H1 (cell line): ENCODE measurements around the gene MFAP5. TPM values are rescaled to one million over a fixed set of nuclear protein-coding genes. Genes with fewer than 3 reads are reported as not detected.

Experiments
- CTCF ChIA-PET: fragments of 300-600 bp; sonication (Branson Sonifier 250); formaldehyde crosslinking; loops from one replicate; lab custom pipeline; 2021; ENCODE audit not compliant: partially characterized antibody; lab: Charles Lee
- POLR2A ChIA-PET: fragments of 300-600 bp; sonication (Branson Sonifier 250); formaldehyde crosslinking; loops from one replicate; lab custom pipeline; 2021; ENCODE audit warnings: inconsistent platforms; ENCODE audit not compliant: partially characterized antibody; lab: Charles Lee
- DNase-seq, 2 experiments: peaks; one replicate each; pipeline versions ENCODE4 v3.0.0 to v3.0.0-alpha.2; 2010 to 2022; ENCODE audit warnings: low spot score in 2 of 2, low read depth in 1 of 2, mixed read lengths in 1 of 2
- FAIRE-seq: peaks from 2 replicates; lab custom pipeline; 2011; peaks lifted over from hg19 to GRCh38; lab: Jason Lieb, UNC
- H2AFZ ChIP-seq: 2 replicates; pipeline ENCODE4 v1.8.1; 2012; ENCODE audit warnings: low read length, inconsistent platforms
- H2AK5ac ChIP-seq: 2 replicates; pipeline ENCODE4 v1.6.1; 2013; ENCODE audit warnings: low read depth, low read length
- H2BK120ac ChIP-seq: replicated peaks from 2 replicates; pipeline ENCODE3; 2013; ENCODE audit warnings: low read depth, low read length, inconsistent platforms
- H2BK12ac ChIP-seq: 2 replicates; pipeline ENCODE4 v1.6.1; 2013; ENCODE audit warnings: low read depth, low read length
- H2BK15ac ChIP-seq: 2 replicates; pipeline ENCODE4 v1.6.1; 2013; ENCODE audit warnings: low read length
- H2BK20ac ChIP-seq: 2 replicates; pipeline ENCODE4 v1.6.1; 2013; ENCODE audit warnings: low read length
- H2BK5ac ChIP-seq: 2 replicates; pipeline ENCODE4 v1.6.1; 2013; ENCODE audit warnings: low read depth, low read length
- H3K14ac ChIP-seq: 2 replicates; pipeline ENCODE4 v1.6.1; 2013; ENCODE audit warnings: inconsistent platforms; ENCODE audit not compliant: insufficient read length
- H3K18ac ChIP-seq: 2 replicates; pipeline ENCODE4 v1.6.1; 2013; ENCODE audit warnings: low read length; ENCODE audit errors: extremely low read depth
- H3K23ac ChIP-seq: 2 replicates; pipeline ENCODE4 v1.6.1; 2013; ENCODE audit warnings: inconsistent platforms; ENCODE audit not compliant: insufficient read length
- H3K23me2 ChIP-seq: 2 replicates; pipeline ENCODE4 v1.6.1; 2013; ENCODE audit warnings: low read depth, low read length
- H3K27ac ChIP-seq: 2 replicates; pipeline ENCODE4 v1.6.1; 2011; ENCODE audit warnings: low read depth, low read length, inconsistent platforms
- H3K27me3 ChIP-seq, 4 experiments: replicated peaks in 1 of 4; 1 replicate in 1 of 4; 2 replicates in 3 of 4; pipeline versions ENCODE4 v1.6.1 to v1.8.1; 2011 to 2013; ENCODE audit warnings: low read length in 3 of 4, mild to moderate bottlenecking in 3 of 4, inconsistent platforms in 2 of 4, mixed read lengths in 2 of 4, moderate library complexity in 1 of 4; ENCODE audit not compliant: control insufficient read depth in 3 of 4, insufficient read depth in 3 of 4; ENCODE audit errors: extremely low read depth in 1 of 4
- H3K36me3 ChIP-seq, 4 experiments: 2 replicates each; pipeline versions ENCODE4 v1.6.1 to v1.8.1; 2011 to 2013; ENCODE audit warnings: mild to moderate bottlenecking in 4 of 4, low read length in 3 of 4, moderate library complexity in 2 of 4, control low read depth in 1 of 4, inconsistent platforms in 1 of 4; ENCODE audit not compliant: insufficient read depth in 4 of 4, control insufficient read depth in 2 of 4
- H3K4ac ChIP-seq: replicated peaks from 2 replicates; pipeline ENCODE3; 2013; ENCODE audit warnings: low read length, low read depth, mixed read lengths, inconsistent platforms; ENCODE audit not compliant: insufficient read length
- H3K4me1 ChIP-seq, 4 experiments: replicated peaks in 1 of 4; 1 replicate in 1 of 4; 2 replicates in 3 of 4; pipeline versions ENCODE4 v1.6.1 to v1.8.1; 2011 to 2013; ENCODE audit warnings: low read length in 3 of 4, inconsistent platforms in 2 of 4, mixed read lengths in 1 of 4; ENCODE audit not compliant: insufficient read depth in 4 of 4, control insufficient read depth in 3 of 4
- H3K4me2 ChIP-seq, 2 experiments: 2 replicates each; pipeline versions ENCODE4 v1.6.1 to v1.8.1; 2011 to 2013; ENCODE audit warnings: low read depth in 2 of 2, low read length in 2 of 2, control low read depth in 1 of 2, inconsistent platforms in 1 of 2, mild to moderate bottlenecking in 1 of 2; ENCODE audit not compliant: insufficient read depth in 1 of 2
- H3K4me3 ChIP-seq, 4 experiments: fragments of 200-600, 300-600 bp in 1 of 4; sonication (generic), shearing (Covaris generic), sonication (Bioruptor Twin) in 1 of 4; 2 replicates each; pipeline versions ENCODE4 v1.5.1 to v1.8.1; 2011 to 2016; ENCODE audit warnings: low read length in 4 of 4, low read depth in 3 of 4, control low read depth in 2 of 4, inconsistent platforms in 2 of 4, mild to moderate bottlenecking in 2 of 4, mixed read lengths in 1 of 4, moderate library complexity in 1 of 4; ENCODE audit not compliant: insufficient read depth in 2 of 4; ENCODE audit errors: extremely low read depth in 1 of 4
- H3K56ac ChIP-seq: replicated peaks from 2 replicates; pipeline ENCODE3; 2013; ENCODE audit warnings: low read depth, mild to moderate bottlenecking, mixed read lengths, low read length, inconsistent platforms; ENCODE audit not compliant: insufficient read length
- H3K79me1 ChIP-seq: 2 replicates; pipeline ENCODE4 v1.6.1; 2013; ENCODE audit warnings: low read depth, low read length, control low read depth
- H3K79me2 ChIP-seq, 2 experiments: 2 replicates each; pipeline versions ENCODE4 v1.6.1 to v1.8.1; 2012 to 2013; ENCODE audit warnings: low read length in 2 of 2, mild to moderate bottlenecking in 2 of 2, inconsistent platforms in 1 of 2; ENCODE audit not compliant: insufficient read depth in 2 of 2, control insufficient read depth in 1 of 2
- H3K9ac ChIP-seq, 4 experiments: replicated peaks in 1 of 4; 1 replicate in 1 of 4; 2 replicates in 3 of 4; pipeline versions ENCODE4 v1.6.1 to v1.8.1; 2011 to 2013; ENCODE audit warnings: low read depth in 3 of 4, low read length in 3 of 4, control low read depth in 2 of 4, mild to moderate bottlenecking in 2 of 4, moderate library complexity in 2 of 4, inconsistent platforms in 1 of 4; ENCODE audit errors: extremely low read depth in 1 of 4
- H3K9me3 ChIP-seq, 2 experiments: 2 replicates each; pipeline versions ENCODE4 v1.6.1 to v1.8.1; 2012 to 2013; ENCODE audit warnings: mild to moderate bottlenecking in 2 of 2, moderate library complexity in 2 of 2, control low read depth in 1 of 2, inconsistent platforms in 1 of 2, low read depth in 1 of 2, low read length in 1 of 2, mixed read lengths in 1 of 2; ENCODE audit not compliant: insufficient read depth in 2 of 2
- H4K20me1 ChIP-seq, 2 experiments: replicated peaks in 1 of 2; 2 replicates each; pipeline versions ENCODE3 to v1.8.1; 2011 to 2013; ENCODE audit warnings: inconsistent platforms in 2 of 2, low read length in 2 of 2, mild to moderate bottlenecking in 1 of 2; ENCODE audit not compliant: insufficient read depth in 2 of 2, control insufficient read depth in 1 of 2
- H4K5ac ChIP-seq: 2 replicates; pipeline ENCODE4 v1.6.1; 2013; ENCODE audit warnings: low read length, low read depth, mixed read lengths, inconsistent platforms; ENCODE audit not compliant: insufficient read length
- H4K8ac ChIP-seq: 2 replicates; pipeline ENCODE4 v1.8.0; 2013; ENCODE audit warnings: mild to moderate bottlenecking, moderate library complexity, low read length, inconsistent platforms; ENCODE audit not compliant: insufficient read depth; ENCODE audit errors: extremely low read depth
- H4K91ac ChIP-seq: replicated peaks from 2 replicates; pipeline ENCODE3; 2013; ENCODE audit warnings: low read length, mixed read lengths, inconsistent platforms; ENCODE audit not compliant: insufficient read length
- ASH2L ChIP-seq: fragments of 200-600, 300-600 bp; sonication (generic); IDR thresholded peaks from one replicate; pipeline ENCODE4 v1.7.1; 2017; ENCODE audit warnings: low read length
- BRCA1 ChIP-seq: IDR thresholded peaks from 2 replicates; pipeline ENCODE4 v1.6.1; 2012; ENCODE audit warnings: low read depth, low read length, improper control_type of control experiment
- CBX5 ChIP-seq: fragments of 300-800, 300-1000 bp; sonication (generic); IDR thresholded peaks from 2 replicates; pipeline ENCODE4 v1.7.1; 2016; ENCODE audit warnings: antibody characterized with exemption, low read length, low read depth
- EGR1 ChIP-seq: IDR thresholded peaks from 2 replicates; pipeline ENCODE4 v1.6.1; 2011; ENCODE audit warnings: low read depth, low read length, borderline replicate concordance
- GTF2F1 ChIP-seq: IDR thresholded peaks from 2 replicates; pipeline ENCODE4 v1.6.1; 2012; ENCODE audit warnings: low read depth, low read length, improper control_type of control experiment, borderline replicate concordance
- NRF1 ChIP-seq: IDR thresholded peaks from 2 replicates; pipeline ENCODE4 v1.6.1; 2011; ENCODE audit warnings: mild to moderate bottlenecking, low read depth, low read length, improper control_type of control experiment
- RAD21 ChIP-seq, 2 experiments: IDR thresholded peaks in 1 of 2; conservative IDR thresholded peaks in 1 of 2; 2 replicates each; pipeline ENCODE4 v1.6.1; 2011; ENCODE audit warnings: low read depth in 2 of 2, low read length in 2 of 2, improper control_type of control experiment in 1 of 2, inconsistent platforms in 1 of 2, mild to moderate bottlenecking in 1 of 2, moderate library complexity in 1 of 2
- SAP30 ChIP-seq: fragments of 300-600 bp; sonication (generic); IDR thresholded peaks from 2 replicates; pipeline ENCODE4 v1.7.1; 2012; ENCODE audit warnings: low read length, moderate library complexity, mild to moderate bottlenecking, inconsistent platforms; ENCODE audit not compliant: insufficient read depth, insufficient replicate concordance
- SIX5 ChIP-seq: IDR thresholded peaks from 2 replicates; pipeline ENCODE4 v1.6.1; 2011; ENCODE audit warnings: mild to moderate bottlenecking, low read depth, low read length
- ZNF274 ChIP-seq: IDR thresholded peaks from 2 replicates; pipeline ENCODE4 v1.7.0; 2012; ENCODE audit warnings: low read length, borderline replicate concordance; ENCODE audit errors: extremely low read depth
- WGBS, 2 experiments: shearing (Covaris generic) in 1 of 2; methylation state at CpG; one replicate each; pipeline versions ENCODE4 v1.1.6 to v1.1.7; 2013 to 2015; ENCODE audit warnings: low lambda C conversion rate in 2 of 2, mixed read lengths in 2 of 2, inconsistent platforms in 1 of 2, low coverage in 1 of 2, missing lambda C conversion rate in 1 of 2; ENCODE audit not compliant: insufficient replicate concordance in 2 of 2, insufficient coverage in 1 of 2, insufficient read length in 1 of 2; ENCODE audit errors: extremely low coverage in 1 of 2, missing lambda C conversion rate in 1 of 2; 5-methylcytosine and 5-hydroxymethylcytosine counted together
- polyA plus RNA-seq, 7 experiments: library from polyadenylated mRNA; depleted of rRNA in 3 of 7; stranded (reverse) in 5 of 7; unstranded in 2 of 7; fragments of >200 nt in 5 of 7; fragments of 200-250 nt in 2 of 7; gene quantifications; 1 replicate in 5 of 7; 2 replicates in 1 of 7; 4 replicates in 1 of 7; pipeline versions ENCODE4 v1.2.1 to v1.2.3, GENCODE V29; 2011 to 2013; ENCODE audit warnings: missing spikeins in 2 of 7, mixed read lengths in 2 of 7
- total RNA-seq: library from RNA; stranded (reverse); fragmentation: NEBNext Ultra II Directional; extraction: Animal tissue kit (Norgen Biotek cat#: 25700); gene quantifications from 2 replicates; pipeline ENCODE4 v1.2.1, GENCODE V29; 2021
- TF ChIP-seq, protein P1 (sequence below), 3 experiments: IDR thresholded peaks; 1 replicate in 2 of 3; 2 replicates in 1 of 3; pipeline versions ENCODE4 v1.5.1 to v1.6.1; 2011; ENCODE audit warnings: low read length in 3 of 3, mild to moderate bottlenecking in 3 of 3, inconsistent platforms in 2 of 3, low read depth in 1 of 3, moderate library complexity in 1 of 3; ENCODE audit not compliant: insufficient read depth in 1 of 3; ENCODE audit errors: control extremely low read depth in 1 of 3

Gene MFAP5
- total and polyA plus RNA-seq, 2 of the 8 experiments (the other 6 are each of a cell fraction or from before 2014, with no cell fraction given) = 0.60 to 0.86 TPM

DNA sequence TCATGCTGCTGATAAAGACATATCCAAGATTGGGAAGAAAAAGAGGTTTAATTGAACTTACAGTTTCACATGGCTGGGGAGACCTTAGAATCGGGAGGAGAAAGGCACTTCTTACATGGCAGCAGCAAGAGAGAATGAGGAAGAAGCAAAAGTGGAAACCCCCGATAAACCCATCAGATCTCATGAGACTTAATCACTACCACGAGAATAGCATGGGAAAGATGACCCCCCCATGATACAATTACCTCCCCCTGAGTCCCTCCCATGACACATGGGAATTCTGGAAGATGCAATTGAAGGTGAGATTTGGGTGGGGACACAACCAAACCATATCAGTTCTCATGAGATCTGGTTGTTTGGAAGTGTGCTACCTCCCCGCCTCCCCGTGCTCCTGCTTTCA is 9.8 kb upstream of the MFAP5 start:
- Histone ChIP-seq H2BK12ac (no peak overlapping the region), H3K4me2 (no peak overlapping the region), H3K36me3 (no peaks in the 10 kb centered on the region), H3K14ac (no peak overlapping the region), H3K79me2 (no peaks in the 10 kb centered on the region), H3K4me3 (no peak overlapping the region), H4K8ac (no peak overlapping the region), H3K23me2 (no peaks in the 10 kb centered on the region; the same call in 1 of the 2 replicates), H3K9ac (no peak overlapping the region), H3K23ac (no peak overlapping the region), H4K91ac (no peak overlapping the region), H3K18ac (no peak overlapping the region), H3K9me3 (peaks cover 0 to 6% of the 10 kb centered on the region in 2 experiments; a peak in 1 of 4 replicates), H3K27ac (no peak overlapping the region), H4K5ac (no peak overlapping the region), H2BK15ac (no peak overlapping the region), H2BK20ac (no peak overlapping the region), H3K79me1 (no peaks in the 10 kb centered on the region), H3K56ac (no peak overlapping the region), H3K4me1 (no peaks in the 10 kb centered on the region), H3K4ac (no peak overlapping the region), H4K20me1 (no peaks in the 10 kb centered on the region), H3K27me3 (no peaks in the 10 kb centered on the region), H2AK5ac (no peak overlapping the region), H2BK5ac (no peak overlapping the region), H2BK120ac (no peak overlapping the region), H2AFZ (no peak overlapping the region)
- ChIA-PET CTCF (interaction anchor here (0.9 kb wide), 1 partner anchor 151 kb away, joined by 3 read pairs; no protein-coding TSS in a partner anchor), POLR2A (no interaction called here)
- DNase-seq (no peak), FAIRE-seq (no peak)
- WGBS, 2 experiments = 98% methylated on average over 5 of the region's 5 CpGs; no CpG with 5 or more reads in 1 of the 2 experiments
- TF ChIP-seq ZNF274 = no peak
- no peak for TF ChIP-seq BRCA1
- TF ChIP-seq GTF2F1 = no peak
- TF ChIP-seq EGR1 = no peak
- no peak for TF ChIP-seq RAD21 (IDR thresholded peaks at IDR 0.05 in 1 of 2, conservative IDR thresholded peaks at IDR 0.05 in 1 of 2; ENCODE audit: low read depth in 2 of 2, low read length in 2 of 2)
- no peak for TF ChIP-seq CBX5
- TF ChIP-seq, protein P1, sequence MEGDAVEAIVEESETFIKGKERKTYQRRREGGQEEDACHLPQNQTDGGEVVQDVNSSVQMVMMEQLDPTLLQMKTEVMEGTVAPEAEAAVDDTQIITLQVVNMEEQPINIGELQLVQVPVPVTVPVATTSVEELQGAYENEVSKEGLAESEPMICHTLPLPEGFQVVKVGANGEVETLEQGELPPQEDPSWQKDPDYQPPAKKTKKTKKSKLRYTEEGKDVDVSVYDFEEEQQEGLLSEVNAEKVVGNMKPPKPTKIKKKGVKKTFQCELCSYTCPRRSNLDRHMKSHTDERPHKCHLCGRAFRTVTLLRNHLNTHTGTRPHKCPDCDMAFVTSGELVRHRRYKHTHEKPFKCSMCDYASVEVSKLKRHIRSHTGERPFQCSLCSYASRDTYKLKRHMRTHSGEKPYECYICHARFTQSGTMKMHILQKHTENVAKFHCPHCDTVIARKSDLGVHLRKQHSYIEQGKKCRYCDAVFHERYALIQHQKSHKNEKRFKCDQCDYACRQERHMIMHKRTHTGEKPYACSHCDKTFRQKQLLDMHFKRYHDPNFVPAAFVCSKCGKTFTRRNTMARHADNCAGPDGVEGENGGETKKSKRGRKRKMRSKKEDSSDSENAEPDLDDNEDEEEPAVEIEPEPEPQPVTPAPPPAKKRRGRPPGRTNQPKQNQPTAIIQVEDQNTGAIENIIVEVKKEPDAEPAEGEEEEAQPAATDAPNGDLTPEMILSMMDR (IDR thresholded peaks at IDR 0.05; ENCODE audit: control extremely low read depth in 1 of 3, insufficient read depth in 1 of 3, low read depth in 1 of 3, low read length in 3 of 3) = no peak
- no peak for TF ChIP-seq NRF1
- no peak for TF ChIP-seq SIX5
- no peak for TF ChIP-seq SAP30
- no peak for TF ChIP-seq ASH2L
